ENCODE results near the gene FFAR4.

FFAR4 gene

DNA sequence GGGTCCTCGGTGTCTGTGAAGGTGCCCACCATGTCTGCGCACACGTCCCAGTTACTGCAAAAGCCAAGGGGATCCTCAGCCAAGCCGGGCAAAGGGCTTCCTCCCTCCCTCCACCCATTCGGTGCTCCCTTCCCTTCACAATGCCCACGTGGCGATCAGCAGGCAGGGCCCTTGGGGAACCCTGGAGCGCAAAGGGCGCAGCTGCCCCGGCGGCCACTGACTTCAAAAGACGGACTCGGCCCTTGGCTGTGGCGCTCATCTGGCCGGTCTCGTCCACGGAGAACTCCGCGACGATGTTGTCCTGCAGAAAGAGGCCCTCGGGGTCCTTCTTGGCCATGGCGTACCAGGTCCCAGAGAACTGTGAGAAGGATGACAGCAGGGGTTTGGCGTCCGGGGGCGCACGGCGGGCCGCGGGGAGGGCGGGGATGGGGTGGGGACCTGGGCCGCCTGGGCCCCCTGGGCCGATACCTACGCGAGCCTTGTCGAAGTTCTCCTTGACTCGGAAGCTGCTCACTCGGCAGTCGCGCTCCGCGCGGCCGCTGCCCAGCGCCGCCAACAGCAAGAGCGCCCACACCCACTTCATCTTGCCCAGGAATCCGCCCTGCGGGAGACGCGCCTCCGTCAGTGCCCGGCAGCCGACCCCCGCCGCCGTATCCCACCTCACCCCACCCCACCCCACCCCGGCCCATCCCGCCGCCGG, 34.1 kb downstream of the FFAR4 start:
- no peak for ATAC-seq

DNA sequence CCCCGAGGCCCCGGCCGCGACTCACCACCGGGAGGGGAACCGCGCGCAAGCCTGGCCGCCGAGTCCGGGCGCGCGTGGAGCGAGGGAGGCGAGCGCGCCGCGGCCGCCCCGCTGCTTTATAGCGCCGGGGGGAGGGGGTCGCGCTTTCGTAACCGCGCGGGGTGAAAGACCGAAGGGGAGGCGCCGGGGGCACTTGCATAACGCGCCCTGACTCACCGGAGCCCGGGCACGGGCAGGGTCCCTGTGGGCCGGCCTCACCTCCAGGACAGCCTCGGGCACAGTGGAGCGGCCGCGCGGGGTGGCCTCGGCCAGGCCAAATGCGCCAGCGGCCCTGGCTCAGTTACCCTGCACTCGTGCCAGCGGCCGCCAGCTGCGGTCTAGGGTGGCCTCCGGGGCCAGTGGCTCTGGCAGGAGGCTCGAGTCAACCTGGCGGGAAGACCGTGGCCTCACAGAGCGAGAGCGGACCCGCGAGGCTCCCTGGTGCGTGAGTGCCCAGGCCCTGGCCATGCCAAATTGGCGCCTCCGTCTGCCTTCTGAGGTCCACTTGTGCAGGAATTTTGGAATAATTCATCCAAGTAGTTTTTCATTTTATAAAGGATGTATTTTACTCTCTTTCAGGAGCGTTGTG, 34.8 kb downstream of the FFAR4 start, which contains the start of gene RBP4:
Gene RBP4, minus strand, starts transcription at position 90 of the 628 bp plus-strand sequence. CDS start 207 bp downstream, outside the sequence.
- ATAC-seq = no peak

- no peak for ATAC-seq
These were observed 35.3 kb downstream of the FFAR4 start for GRCh38 chr10:93601774-93602162.

DNA sequence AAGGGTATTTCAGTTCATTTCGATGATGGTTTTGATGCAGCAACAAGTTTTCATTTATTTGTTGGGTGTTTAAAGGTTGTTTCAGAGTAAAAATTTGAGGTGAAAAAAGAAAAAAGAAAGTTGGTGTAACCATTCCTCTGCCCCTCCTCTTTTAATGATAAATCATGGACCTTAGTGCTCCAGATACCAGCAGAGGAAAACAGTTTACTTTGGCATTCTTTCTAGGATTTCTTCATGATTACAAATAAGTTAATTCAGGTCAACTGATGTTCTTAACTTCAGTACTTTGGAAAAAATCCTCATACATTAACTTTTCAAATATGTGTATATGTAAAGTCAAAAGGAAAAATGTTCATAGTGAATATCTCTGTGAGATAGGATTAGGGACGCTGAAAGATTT, 36.6 kb downstream of the FFAR4 start:
- no peak for ATAC-seq

DNA sequence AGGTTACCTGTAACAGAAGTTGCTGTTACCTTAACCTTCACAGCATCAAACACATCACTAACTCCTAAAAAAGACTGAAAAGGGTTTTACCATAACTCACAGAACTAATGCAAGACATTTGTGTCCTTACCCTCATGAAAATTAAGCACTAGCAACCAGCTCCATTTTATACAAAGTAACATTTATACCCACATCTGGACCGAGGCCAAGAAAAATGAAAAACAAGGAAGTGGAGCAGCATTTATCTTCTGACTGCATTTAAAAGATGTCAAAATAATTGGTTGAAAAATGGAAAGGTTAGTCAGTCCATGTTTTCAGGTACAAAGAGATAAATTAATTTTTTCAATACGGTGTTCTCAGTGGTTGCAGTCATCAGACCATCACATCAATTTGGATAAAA, 37.7 kb downstream of the FFAR4 start:
- no peak for ATAC-seq

GRCh38 chr10:93608421-93608820, 42.0 kb downstream of the FFAR4 start:
- no peak for ATAC-seq

GRCh38 chr10:93612311-93612710, 45.8 kb downstream of the FFAR4 start, which contains the start of gene PDE6C:
Gene PDE6C, plus strand, starts transcription at chr10:93612537. Its CDS starts 189 bp downstream, at chr10:93612726.
- no peak for ATAC-seq

GRCh38 chr10:93613126-93613525, 46.7 kb downstream of the FFAR4 start:
- ATAC-seq = no peak

GRCh38 chr10:93614101-93614825, 47.8 kb downstream of the FFAR4 start:
- no peak for ATAC-seq

GRCh38 chr10:93615576-93616235, 49.2 kb downstream of the FFAR4 start:
- no peak for ATAC-seq

GRCh38 chr10:93620925-93621324, 54.5 kb downstream of the FFAR4 start:
- ATAC-seq = no peak

GRCh38 chr10:93622942-93623341, 56.5 kb downstream of the FFAR4 start:
- no peak for ATAC-seq

DNA sequence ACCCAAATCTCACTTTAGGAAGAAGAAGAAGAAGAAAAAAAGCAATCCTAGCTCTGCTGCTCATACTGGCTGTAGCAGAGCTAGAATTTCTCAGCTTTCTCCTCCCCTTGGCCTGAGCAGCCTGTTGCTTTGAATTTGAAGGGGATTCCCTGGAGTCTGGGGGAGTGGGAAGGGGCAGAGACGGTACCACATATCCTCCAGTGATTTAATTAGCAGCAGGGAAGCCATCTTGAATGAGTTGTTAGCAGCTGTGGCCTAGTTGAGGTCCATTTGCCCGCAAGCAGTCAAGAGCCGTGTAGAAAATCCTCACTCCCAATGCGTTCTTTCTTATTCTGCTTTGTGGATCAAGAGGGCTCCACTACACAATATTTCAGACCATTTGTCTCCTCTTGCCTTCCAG, 62.4 kb downstream of the FFAR4 start:
- no peak for ATAC-seq

DNA sequence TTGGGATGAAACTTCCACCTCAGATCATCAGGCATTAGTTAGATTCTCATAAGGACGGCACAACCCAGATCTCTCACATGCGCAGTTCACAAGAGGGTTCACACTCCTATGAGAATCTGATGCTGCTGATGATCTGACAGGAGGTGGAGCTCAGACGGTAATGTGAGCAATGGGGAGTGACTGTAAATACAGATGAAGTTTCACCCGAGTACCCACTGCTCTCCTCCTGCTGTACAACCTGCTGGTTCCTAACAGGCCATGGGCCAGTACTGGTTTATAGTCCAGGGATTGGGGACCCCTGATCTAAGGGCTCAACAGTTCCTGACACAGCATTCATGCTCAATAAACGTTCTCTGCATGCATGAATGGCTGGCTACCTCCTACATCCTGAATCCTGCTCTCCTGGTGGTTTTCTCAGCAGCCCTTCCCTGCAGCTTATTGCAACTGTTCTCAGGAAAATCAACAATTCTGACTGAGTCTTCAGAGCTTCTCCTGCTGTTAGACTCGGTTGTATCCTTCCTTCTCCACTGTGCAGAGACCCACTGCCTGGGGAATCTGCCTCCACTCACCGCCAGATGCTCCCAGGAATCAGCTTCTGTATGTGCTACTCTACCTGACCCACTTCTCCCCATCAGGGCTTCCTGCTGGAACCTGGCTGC, 63.3 kb downstream of the FFAR4 start:
- no peak for ATAC-seq

DNA sequence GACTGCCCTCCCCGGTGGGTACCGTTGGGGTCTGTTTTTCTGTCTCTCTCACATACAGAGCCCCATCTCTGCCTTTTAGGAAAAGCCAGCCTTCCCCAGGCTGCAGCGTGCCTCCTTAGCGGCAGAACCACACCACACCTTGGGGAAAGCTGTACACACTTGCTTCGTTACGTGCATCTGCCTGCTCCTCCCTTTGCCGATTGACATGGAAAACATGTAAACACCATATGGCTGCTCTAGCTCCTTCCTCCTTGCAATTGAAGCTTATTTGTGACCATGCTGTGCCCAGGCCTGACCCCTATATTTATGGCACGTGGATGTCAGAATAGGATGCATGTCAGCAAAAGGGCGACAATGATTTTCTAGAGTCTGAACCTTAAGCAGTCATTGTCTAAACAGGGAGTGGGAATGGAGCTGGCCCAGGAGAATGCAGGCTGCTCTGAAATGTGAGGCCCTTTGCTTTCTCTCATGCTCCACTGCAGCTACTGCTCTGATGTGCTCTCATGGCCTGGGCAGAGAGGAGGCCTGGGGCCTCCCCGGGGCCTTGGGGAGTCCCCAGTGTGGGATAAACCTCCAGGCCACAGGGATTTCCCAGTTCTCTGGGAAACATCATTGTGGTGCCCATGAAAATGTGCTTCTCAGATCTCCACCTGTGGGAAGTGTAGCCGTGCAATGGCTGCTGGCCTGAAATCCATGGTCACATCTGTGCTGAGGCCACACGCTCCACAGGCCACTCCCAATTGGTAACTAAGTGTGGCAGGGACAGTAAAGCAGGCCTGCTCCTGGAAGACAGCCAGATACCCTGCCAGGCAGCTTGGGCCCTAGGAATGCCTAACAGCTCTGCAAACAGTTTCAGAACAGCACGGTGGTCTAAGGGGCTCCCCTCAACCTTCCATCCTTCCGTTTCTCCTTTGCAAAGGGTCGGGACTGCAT, 64.4 kb downstream of the FFAR4 start:
- no peak for ATAC-seq
